RWPE1 (cell line): ENCODE data around the gene KAT8.

Experiments used
- CTCF ChIA-PET: fragments of 350-600 bp; sonication (Branson Sonifier 250); formaldehyde crosslinking; extraction: SDS; loops from one replicate; lab custom pipeline; 2021; lab: Yijun Ruan, JAX
- POLR2A ChIA-PET: fragments of 400-600 bp; formaldehyde crosslinking; extraction: SDS; loops from one replicate; lab custom pipeline; 2020; ENCODE audit warnings: antibody characterized with exemption; ENCODE audit not compliant: low non-redundant PET; lab: Yijun Ruan, JAX
- DNase-seq: peaks from one replicate; pipeline ENCODE4 v3.0.0; 2012; ENCODE audit warnings: low spot score
- H3K27ac ChIP-seq: fragments of 450-650 bp; 2 replicates; pipeline ENCODE4 v1.5.1; 2017
- TF ChIP-seq, protein P1 (sequence below): fragments of 450-650 bp; conservative IDR thresholded peaks from 2 replicates; pipeline ENCODE4 v1.5.1; 2017; ENCODE audit warnings: low read depth, mild to moderate bottlenecking

KAT8 gene

DNA sequence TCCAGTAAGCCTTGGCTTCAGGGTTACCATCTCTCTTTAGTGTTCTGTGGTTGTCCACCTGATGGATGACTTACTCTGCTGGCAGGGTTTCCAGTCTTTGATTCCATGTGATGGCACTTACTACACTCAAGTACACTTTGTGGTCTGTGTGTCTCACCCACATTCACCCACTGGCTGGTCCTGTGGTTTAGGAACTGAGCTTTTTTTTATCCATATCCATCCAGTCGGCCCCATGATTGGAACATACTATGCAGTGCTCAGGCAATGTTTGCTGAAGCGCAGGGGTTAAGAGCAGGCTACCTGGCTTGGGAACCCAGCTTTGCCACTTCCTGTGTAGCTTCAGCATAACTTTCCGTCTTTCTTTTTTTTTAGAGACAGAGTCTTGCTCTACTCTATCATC lies 59.7 kb downstream of the KAT8 start:
- POLR2A ChIA-PET: interaction anchor here (0.6 kb wide), 1 partner anchor 121 kb away, joined by 8 read pairs; no protein-coding TSS in a partner anchor
- CTCF ChIA-PET: interaction anchor here (1.8 kb wide), 1 partner anchor 35 kb away, joined by 4 read pairs; no protein-coding TSS in a partner anchor
- no peak for DNase-seq
- H3K27ac ChIP-seq: no peak overlapping the region
- TF ChIP-seq, protein P1, sequence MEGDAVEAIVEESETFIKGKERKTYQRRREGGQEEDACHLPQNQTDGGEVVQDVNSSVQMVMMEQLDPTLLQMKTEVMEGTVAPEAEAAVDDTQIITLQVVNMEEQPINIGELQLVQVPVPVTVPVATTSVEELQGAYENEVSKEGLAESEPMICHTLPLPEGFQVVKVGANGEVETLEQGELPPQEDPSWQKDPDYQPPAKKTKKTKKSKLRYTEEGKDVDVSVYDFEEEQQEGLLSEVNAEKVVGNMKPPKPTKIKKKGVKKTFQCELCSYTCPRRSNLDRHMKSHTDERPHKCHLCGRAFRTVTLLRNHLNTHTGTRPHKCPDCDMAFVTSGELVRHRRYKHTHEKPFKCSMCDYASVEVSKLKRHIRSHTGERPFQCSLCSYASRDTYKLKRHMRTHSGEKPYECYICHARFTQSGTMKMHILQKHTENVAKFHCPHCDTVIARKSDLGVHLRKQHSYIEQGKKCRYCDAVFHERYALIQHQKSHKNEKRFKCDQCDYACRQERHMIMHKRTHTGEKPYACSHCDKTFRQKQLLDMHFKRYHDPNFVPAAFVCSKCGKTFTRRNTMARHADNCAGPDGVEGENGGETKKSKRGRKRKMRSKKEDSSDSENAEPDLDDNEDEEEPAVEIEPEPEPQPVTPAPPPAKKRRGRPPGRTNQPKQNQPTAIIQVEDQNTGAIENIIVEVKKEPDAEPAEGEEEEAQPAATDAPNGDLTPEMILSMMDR: no peak

DNA sequence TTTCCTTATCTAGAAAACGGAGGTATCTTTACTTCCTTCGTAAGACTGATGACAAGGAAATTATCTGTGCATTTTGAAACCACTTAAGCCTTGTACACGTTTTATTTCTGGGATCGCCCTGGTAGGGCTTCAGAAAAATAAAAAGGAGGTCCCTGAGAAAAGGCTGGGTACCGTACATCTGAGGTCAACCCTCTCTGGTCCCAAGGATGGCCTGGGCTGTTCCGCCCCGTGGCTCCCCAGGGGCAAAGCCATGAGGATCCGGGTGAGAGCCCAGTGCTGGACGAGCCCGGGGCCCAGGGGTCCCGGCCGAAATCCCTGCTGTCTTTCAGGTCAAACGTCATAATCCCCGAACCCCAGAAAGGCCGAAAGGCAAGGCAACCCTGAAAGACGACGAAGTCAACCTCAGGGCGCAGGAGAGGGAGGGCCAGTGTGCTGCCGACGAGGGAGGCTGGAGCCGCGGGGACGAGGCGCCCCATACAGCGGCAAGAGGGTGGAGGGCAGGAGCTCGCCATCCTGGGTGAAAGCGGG lies 61.8 kb downstream of the KAT8 start:
- ChIA-PET POLR2A (interaction anchor here (0.5 to 0.6 kb wide), 3 partner anchors 23 to 87 kb away, joined by 3 to 7 read pairs (median 3); partner anchors contain the start of gene PYCARD), CTCF (interaction anchor here (1.4 kb wide), 1 partner anchor 194 kb away, joined by 5 read pairs; the partner anchor contains the start of gene HSD3B7)
- H3K27ac ChIP-seq: peak overlapping the region; percentile 93
- DNase-seq: peak; percentile 35
- TF ChIP-seq, protein P1: no peak

GRCh38 chr16:31179747-31180459 lies 62.4 kb downstream of the KAT8 start, which contains the start of gene FUS:
FUS (plus strand) TSS chr16:31180139; CDS start chr16:31180215, 76 bp downstream.
- CTCF ChIA-PET: interaction anchor here (1.0 to 1.4 kb wide), 2 partner anchors 10 to 195 kb away, joined by 3 to 5 read pairs; partner anchors contain the start of gene HSD3B7

More at GRCh38 chr16:31179747-31180459, 62.4 kb downstream of the KAT8 start, which contains the start of gene FUS:
- peak within 1 kb of the TSS; percentile 93 for H3K27ac ChIP-seq
- peak; percentile 96 for DNase-seq
- TF ChIP-seq, protein P1: no peak
- POLR2A ChIA-PET: interaction anchor here (0.5 to 1.2 kb wide), 5 partner anchors 22 to 88 kb away, joined by 3 to 7 read pairs (median 3); partner anchors contain the start of genes KAT8, PRSS8 and PYCARD
